Ishikawa (cell line): Measurements from ENCODE around the gene NXT1.

Experiments used
- EP300 ChIP-seq: IDR thresholded peaks from 2 replicates; pipeline ENCODE4 v1.6.1; 2012; ENCODE audit warnings: borderline replicate concordance
- RAD21 ChIP-seq: IDR thresholded peaks from 2 replicates; pipeline ENCODE4 v1.6.1; 2012; ENCODE audit warnings: low read depth
- YY1 ChIP-seq: IDR thresholded peaks from 2 replicates; pipeline ENCODE4 v1.6.1; 2012; ENCODE audit warnings: low read depth

DNA sequence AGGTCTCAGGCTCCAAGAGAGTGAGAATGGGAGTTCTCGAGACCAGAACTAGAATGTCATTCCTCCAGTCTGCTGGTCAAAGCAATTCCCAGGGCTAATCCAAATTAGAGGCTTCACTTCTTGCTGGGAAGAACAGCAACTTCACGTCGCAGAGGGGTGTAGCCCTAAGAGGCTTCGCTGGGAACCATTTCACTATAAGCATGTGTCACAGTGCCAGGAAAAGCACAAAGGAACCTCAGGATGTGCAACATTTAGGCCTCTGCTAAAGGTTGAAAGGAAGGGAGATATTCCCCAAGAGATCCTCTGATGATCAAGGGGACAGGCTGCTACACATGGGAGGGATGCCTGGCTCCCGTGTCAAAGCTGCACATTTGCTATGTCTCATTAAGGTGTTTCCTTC lies 35.9 kb upstream of the NXT1 start:
- TF ChIP-seq RAD21 = no peak
- no peak for TF ChIP-seq YY1
- no peak for TF ChIP-seq EP300
